ENCODE results near the gene EDRF1.

EDRF1 gene

DNA sequence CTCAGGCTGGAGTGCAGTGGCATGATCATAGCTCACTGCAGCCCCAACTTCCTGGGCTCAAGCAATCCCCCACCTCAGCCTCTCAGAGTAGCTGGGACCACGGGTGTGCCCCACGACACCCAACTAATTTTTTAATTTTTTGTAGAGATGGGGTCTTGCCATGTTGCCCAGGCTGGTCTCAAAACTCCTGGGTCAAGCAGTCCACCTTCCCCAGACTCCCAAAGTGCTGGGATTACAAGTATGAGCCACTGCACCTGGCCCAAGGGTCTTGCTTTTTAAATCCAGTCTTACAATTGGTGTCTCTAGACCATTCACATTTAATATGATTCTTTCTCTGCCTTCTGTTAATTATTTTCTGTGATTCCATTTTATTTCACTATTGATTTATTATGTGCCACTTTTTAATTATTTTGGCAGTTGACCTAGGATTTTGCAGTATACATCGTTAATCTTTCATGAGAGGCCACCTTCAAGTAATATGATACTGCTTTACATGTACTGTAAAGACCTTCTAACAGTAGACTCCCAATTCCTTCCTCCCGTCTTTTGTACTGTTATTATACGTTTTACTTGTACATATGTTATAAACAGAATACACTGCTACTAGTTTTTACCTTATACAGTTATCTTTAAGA, 37.5 kb downstream of the EDRF1 start:
- in situ Hi-C loops (cut with HindIII; ENCODE audit: low pct_ligation_motif_present, low pct_unique_long_range_greater_than_20kb, low sequenced_read_pairs), result no loop called here
- no peak for DNase-seq

DNA sequence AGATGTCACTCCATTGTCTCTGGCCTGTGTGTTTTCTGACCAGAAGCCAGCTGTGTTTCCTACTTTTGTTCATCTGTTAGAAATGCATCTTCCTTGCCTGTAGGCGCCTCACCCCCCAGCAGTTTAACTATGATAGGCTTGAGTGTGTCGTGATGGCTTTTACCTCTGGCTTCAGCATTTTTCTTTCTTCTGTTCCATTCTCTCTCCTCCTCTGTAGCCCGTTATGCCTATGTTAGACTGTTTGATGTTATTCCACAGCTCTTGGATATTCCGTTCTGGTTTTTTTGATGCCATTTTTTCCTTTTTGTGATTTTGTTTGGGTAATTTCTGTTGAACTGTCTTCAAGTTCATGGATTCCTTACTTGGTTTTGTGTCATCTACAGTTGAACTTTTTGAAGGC, 38.2 kb downstream of the EDRF1 start:
- DNase-seq, result no peak
- in situ Hi-C loops (cut with HindIII; ENCODE audit: low pct_ligation_motif_present, low pct_unique_long_range_greater_than_20kb, low sequenced_read_pairs), result no loop called here

DNA sequence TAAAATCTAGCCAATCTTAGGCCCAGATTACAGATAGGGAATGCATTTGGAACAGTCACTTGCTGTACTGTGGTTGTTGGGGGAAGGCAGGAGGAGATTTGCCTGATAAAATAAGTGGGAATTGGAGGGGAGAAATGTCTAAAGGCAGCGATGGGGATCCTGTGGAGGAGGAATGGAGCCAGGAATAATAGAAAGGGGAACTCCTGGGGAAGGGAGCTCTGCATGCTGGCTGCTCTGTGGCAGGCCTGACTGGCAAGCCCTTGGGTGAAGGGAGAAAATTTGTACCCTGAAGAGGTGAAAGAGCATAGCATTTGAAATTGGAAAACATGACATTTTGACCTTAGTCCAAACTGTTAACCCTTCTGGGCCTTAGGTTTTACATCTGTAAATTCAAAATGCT, 42.5 kb downstream of the EDRF1 start:
- no peak for DNase-seq
- in situ Hi-C loops (cut with HindIII; ENCODE audit: low pct_ligation_motif_present, low pct_unique_long_range_greater_than_20kb, low sequenced_read_pairs), result no loop called here

DNA sequence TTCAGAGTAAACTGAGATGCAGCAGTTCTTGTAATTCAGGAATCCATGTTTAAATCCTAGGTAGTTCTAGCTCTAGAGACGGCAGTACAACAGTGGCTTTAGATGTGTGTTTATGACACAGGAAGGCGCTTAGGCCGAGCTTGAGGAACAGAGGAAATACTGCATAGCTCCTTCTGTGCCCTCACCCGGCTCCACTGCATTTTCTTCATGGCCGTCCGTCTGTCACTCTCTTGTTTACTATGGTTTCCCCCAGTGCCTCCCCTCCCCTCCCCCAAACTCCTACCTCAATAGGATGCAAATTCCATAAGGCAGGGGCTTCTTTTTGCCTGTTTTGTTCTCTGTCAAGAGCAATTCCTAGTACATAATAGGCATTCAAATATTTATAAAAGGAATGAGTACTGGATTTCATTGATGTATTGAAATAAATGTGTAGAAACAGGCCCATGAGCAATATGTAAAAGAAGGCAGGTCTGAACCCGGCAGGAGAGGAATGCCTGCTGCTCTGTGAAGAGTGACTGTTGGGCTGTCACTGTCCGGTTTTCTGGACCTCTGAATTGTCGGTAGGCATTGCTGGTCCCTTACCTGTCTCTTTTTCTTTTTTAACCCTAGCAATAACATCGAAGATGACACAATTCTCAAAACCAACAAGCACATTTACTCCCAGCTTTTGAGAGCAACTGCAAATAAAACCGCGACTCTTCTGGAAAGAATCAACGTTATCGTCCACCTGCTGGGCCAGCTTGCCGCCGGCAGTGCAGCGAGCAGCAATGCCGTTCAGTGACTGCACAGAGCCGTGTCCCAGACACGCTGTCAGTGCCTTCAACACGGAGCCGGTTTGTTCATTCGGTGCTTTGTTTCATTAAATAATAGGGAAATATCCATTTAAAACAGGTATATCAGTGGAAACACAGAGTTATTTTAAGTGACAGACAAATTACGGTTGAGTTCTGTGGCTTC, 43.5 kb downstream of the EDRF1 start:
- no peak for DNase-seq
- in situ Hi-C loops (cut with HindIII; ENCODE audit: low pct_ligation_motif_present, low pct_unique_long_range_greater_than_20kb, low sequenced_read_pairs), result no loop called here

DNA sequence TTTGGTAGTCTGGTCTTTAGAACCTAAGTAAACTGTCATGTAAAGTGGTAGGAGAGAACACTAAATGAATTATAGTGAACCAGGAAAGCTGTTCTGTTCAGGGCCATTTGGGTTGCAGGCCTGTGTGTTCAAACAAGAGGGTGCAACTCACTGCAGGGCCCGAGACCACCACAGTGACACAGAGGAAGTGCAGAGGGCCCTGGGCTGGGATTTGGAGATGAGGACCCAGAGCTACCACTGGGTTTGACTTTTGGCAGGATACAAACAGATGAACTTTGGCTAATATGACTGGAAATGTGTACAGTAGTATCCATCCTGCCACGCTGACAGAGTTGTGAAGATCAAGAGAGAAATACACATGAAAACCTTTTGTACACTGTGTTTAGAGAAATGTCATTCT, 46.3 kb downstream of the EDRF1 start:
- in situ Hi-C loops (cut with HindIII; ENCODE audit: low pct_ligation_motif_present, low pct_unique_long_range_greater_than_20kb, low sequenced_read_pairs), result no loop called here
- DNase-seq, result no peak

DNA sequence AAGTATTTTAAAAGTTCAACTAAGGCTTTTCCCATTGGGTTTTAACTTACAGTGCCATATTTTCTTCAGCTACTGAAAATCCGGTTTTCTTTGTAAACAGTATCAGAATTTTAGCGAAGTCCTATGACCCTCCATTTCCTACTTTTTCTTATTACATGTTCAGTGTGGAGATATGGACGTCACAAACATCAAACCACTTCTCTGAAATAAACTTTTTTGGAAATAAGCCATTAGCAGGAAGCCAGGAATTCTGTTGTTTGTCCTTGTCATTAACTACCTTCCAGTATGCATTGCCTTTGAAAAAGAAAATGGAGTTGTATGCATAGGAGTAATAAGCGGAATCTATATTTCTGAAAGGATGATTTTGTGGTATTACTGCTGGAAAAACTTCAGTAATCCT, 47.0 kb downstream of the EDRF1 start:
- no peak for DNase-seq
- in situ Hi-C loops (cut with HindIII; ENCODE audit: low pct_ligation_motif_present, low pct_unique_long_range_greater_than_20kb, low sequenced_read_pairs), result no loop called here

DNA sequence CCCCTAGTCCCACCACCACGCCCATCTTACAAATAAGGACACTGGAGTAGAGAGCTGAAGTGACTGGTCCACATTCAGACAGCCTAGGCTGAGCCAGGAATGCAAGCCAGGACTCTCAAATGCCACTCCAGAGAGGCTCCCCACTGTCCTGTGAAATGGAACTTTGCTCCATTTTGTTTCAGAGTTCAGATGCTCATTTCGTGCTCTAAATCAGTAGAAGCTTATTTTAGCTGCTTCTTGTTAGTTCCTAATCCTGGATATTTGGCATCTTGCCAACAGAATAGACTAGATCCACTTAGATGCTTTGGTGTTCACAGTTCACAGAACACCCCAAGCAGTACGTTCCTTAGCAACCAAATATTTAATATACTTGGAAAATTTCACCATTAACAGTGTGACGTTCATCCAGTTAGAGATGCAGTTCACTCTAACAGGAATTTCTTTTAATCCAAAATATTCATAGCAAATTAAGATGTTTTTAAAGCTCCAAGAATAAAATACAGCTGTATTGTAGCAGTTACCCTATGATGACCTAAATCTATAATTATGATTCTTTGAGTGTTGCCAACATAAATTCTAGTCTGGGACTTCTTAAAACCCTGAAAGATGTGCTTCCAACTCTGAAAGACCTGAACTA, 48.8 kb downstream of the EDRF1 start:
- DNase-seq, result no peak
- in situ Hi-C loops (cut with HindIII; ENCODE audit: low pct_ligation_motif_present, low pct_unique_long_range_greater_than_20kb, low sequenced_read_pairs), result no loop called here

DNA sequence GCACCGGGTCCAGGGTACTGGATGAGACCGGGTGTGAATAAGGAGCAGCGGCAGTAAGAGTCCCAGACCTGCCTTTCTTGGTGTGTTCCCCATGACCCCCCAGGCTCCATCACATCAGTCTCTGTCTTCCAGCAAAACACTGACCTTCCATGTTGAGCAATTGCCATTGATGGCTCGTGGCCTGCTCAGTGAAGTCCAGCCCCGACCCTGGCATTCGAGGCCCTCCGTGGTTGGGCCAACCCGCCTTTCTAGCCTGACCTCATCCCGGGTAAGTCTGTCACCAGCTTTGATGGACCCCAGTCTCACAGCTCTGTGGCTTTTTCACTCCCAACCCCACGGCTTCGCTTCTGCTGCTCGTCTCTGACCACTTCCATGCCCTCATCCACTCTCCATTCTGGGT, 49.7 kb downstream of the EDRF1 start:
- in situ Hi-C loops (cut with HindIII; ENCODE audit: low pct_ligation_motif_present, low pct_unique_long_range_greater_than_20kb, low sequenced_read_pairs), result no loop called here
- DNase-seq, result no peak

DNA sequence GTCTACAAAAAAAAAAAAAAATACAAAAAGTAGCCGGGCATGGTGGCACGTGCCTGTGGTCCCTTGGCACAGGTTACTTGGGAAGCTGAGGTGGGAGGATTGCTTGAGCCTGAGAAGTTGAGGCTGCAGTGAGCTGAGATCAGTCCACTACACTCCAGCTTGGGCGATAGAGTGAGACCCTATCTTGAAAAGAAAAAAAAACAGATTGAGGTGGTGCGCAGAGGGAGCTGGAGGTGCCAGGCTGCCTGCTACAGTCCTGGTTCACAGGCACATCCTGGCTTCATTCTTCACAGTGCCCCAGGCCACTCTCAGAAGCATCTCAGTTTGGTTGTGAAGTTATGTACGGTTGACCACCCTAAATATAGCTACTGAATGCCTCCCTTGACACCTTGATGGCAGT, 51.3 kb downstream of the EDRF1 start:
- no peak for DNase-seq
- in situ Hi-C loops (cut with HindIII; ENCODE audit: low pct_ligation_motif_present, low pct_unique_long_range_greater_than_20kb, low sequenced_read_pairs), result no loop called here

DNA sequence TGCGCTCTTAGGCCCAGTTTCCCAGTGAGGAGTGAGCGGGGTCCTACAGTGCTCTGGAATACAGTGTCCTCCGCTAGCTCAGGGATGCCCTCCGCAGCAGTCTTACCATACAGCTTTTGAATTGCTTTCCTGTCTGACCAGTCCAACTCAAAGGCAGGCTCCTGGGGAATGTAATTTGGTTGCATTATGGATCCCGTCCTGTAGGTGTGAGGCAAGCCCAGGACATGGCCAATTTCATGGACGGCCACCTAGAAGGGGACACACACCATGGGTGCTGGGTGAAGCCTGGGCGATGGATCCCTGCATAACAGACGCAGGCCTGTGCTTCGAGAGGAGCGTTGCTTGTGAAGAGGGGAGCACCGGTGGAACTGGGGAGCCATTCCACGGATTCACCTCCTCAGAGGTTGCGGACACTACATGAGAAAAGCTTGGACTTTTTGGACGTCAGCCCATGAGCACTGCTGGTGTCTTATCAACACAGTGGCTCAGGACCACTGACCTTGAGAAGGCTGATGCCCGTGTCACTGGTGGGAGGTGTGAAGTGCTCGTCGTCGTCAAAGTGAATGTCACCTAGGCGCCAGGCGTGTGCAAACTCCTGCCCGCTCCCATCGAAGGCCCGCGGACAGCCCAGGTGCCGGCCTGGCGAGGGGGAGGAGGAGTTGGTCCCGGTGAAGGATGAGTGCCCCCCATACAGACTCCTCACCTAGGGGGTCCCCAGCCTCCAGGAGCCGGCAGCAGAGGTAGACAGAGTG, 52.8 kb downstream of the EDRF1 start:
- in situ Hi-C loops (cut with HindIII; ENCODE audit: low pct_ligation_motif_present, low pct_unique_long_range_greater_than_20kb, low sequenced_read_pairs), result no loop called here

DNA sequence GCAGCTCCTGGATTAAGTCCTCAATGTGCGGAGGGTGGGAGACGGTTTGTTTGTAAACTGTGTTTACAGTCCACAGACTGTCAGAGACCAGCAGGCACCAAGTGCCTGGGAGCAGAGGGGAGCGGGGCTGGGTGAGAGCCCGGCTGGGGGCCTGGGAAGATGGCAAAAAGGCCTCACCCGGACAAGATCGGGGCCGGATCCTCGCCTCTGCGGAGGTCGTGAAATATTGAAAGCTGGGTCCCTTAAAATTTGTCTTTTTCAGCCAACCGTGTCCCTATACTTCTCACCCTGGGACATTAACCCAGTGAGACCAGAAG, 53.3 kb downstream of the EDRF1 start:
- no peak for DNase-seq
- in situ Hi-C loops (cut with HindIII; ENCODE audit: low pct_ligation_motif_present, low pct_unique_long_range_greater_than_20kb, low sequenced_read_pairs), result no loop called here

More for the DNA sequence above, 52.8 kb downstream of the EDRF1 start:
- no peak for DNase-seq

DNA sequence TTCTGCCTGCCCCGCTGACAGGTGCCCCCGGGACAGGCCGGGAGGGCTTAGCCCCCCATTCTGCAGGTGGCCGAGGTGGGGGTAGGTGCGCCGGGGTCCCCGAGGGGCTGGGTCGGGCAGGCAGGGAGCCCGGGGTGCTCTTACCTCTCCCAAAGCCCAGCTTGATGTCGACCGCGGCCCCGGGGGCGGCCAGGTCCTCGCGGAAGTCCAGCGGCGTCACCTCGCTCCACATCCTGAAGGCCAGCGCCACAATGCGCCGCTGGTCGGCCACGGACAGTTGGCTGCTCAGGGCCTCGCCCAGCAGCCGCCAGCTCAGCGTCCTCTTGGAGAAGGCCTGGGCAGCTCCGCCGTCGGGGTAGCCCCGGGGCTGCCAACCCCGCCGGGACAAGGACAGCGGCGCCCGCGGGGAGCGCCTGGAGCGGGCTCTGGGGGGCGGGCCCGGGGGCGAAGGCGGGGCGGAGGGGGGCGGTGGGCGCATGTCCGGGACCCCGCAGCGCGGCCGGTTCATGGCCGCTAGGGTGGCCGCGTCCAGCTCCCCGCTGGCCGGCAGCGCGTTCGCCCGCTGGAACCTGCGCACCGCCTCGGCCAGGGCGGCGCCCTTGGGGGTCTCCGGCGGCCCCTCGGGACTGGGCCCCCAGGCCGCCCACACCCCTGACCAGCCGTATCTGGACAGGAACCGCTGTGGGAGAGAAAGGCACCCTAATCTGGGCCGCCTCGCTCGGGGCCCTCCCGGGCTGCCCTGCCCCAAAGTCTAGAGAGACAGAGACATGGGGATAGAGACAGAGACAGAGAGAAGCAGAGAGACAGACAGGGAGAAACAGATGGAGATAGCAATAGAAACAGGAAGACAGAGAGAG, 54.4 kb downstream of the EDRF1 start:
- no peak for DNase-seq
- in situ Hi-C loops (cut with HindIII; ENCODE audit: low pct_ligation_motif_present, low pct_unique_long_range_greater_than_20kb, low sequenced_read_pairs), result no loop called here

DNA sequence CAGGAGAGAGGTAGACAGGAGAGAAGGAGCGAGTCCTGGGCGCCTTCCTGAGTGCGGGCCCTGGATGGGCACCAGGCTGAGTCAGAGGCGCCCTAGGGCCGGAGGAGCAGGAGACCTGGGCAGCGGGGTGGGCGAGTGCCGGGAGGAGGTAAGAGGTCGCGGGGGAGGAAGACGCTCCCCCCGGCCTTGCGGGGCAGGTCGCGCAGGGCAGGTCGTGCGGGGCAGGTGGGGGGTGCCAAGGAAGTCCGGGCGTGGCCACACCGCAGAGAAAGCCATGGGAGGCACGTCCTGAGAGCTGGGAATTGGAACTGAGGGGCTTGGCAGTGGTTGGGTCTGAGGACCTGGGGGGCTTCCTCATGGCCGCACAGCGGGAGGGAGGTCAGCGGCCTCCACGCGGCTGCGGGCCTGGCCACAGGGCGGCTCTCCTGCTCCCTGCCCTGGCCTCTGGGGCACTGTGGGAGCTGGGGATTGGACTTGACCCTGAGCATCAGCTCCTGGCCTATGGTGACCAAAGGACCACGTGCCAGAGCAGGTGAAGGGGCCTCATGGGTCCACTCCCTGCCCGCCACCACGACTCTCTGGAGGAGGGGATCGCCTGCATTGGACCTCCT, 55.2 kb downstream of the EDRF1 start:
- no peak for DNase-seq
- in situ Hi-C loops (cut with HindIII; ENCODE audit: low pct_ligation_motif_present, low pct_unique_long_range_greater_than_20kb, low sequenced_read_pairs), result no loop called here

DNA sequence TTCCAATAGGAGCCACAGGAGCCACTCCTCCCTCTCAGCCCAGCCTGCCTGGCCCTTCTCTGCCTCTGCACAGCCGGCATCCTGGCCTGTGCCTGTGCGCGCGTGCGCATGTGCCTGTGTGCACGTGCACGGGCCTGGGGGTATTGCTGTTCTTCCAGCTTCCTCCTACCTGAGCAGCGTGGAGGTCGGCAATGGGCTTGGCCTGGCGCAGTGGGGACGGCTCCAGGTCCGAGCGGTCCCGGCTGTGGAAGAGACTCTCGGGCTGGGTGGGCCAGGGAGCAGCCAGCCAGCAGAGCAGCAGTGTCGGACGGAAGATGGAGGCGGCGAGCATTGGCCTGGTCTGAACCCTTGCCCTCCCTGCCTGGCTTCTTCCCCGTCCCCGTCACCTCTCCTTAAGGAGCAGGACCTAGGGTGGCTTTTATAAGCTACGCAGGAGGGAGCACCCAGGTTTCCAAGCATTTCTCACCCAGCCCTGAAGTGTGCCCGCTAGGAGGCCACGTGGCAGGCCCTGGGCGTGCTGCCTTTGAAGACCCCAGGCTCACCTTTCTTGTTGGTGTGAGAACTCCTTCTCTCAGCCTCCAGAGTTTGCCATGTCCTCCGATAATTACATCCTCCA, 56.1 kb downstream of the EDRF1 start, which contains the start of gene MMP21:
MMP21 (minus strand) TSS at position 331 of the 616 bp plus-strand sequence; CDS start at position 331, 0 bp downstream.
- in situ Hi-C loops (cut with HindIII; ENCODE audit: low pct_ligation_motif_present, low pct_unique_long_range_greater_than_20kb, low sequenced_read_pairs), result no loop called here

DNA sequence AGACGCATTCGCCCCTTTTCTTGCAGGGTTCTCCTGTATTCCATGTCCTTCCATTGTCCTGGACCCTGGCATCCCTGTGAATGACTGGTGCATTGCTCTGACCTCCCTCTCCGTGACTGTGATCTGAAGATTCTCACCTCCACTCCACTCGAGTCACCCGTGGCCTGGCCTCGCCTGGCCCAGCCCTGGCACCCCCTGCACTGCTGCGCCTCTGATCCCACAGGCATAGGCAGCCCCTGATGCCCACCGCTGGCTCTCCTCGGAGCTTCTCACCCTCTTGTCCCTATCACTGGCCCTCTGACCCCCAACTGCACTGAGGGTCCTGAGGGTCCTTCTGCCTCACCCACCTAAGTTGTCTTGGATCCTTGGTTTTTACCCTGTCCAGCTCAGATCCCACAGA, 58.3 kb downstream of the EDRF1 start:
- in situ Hi-C loops (cut with HindIII; ENCODE audit: low pct_ligation_motif_present, low pct_unique_long_range_greater_than_20kb, low sequenced_read_pairs), result no loop called here
- DNase-seq, result no peak

More for the DNA sequence above, 56.1 kb downstream of the EDRF1 start, which contains the start of gene MMP21:
- no peak for DNase-seq

DNA sequence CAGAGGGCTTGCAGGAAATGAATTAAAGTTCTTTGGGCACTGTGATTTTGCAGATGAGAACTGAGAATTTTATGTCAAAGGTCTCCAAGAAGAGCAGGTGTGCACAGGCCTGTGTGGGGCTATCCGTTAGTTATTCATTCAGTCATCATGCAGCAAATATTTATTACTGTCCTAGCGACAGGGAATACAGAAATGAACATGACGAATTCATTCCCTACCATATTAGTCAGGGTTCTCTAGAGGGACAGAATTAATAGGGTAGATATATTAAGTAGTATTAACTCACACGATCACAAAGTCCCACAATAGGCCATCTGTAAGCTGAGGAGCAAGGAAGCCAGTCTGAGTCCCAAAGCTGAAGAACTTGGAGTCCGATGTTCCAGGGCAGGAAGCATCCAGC, 59.0 kb downstream of the EDRF1 start:
- DNase-seq, result no peak
- in situ Hi-C loops (cut with HindIII; ENCODE audit: low pct_ligation_motif_present, low pct_unique_long_range_greater_than_20kb, low sequenced_read_pairs), result no loop called here
